Hepatocyte (in vitro differentiated cells): ENCODE data around the gene DPP10. TPM values are rescaled to one million over a fixed set of nuclear protein-coding genes. Genes with fewer than 3 reads are reported as not detected.

Experiments used
- DNase-seq: peaks from one replicate; pipeline ENCODE4 v3.0.0-alpha.2; 2016; ENCODE audit warnings: low spot score
- H2AFZ ChIP-seq: fragments of 200-600 bp; sonication (generic); 2 replicates; pipeline ENCODE4 v1.6.0; 2016; ENCODE audit warnings: antibody characterized with exemption, mild to moderate bottlenecking
- H3K27ac ChIP-seq: fragments of 200-600 bp; sonication (generic); 2 replicates; pipeline ENCODE4 v1.5.1; 2016; ENCODE audit warnings: mild to moderate bottlenecking
- H3K27me3 ChIP-seq: fragments of 200-600 bp; sonication (generic); 2 replicates; pipeline ENCODE4 v1.6.1; 2016
- H3K36me3 ChIP-seq: fragments of 200-600 bp; sonication (generic); replicated peaks from 2 replicates; pipeline ENCODE4 v1.5.1; 2016; ENCODE audit warnings: low read depth; ENCODE audit not compliant: insufficient read depth
- H3K4me1 ChIP-seq: fragments of 200-600 bp; sonication (generic); 2 replicates; pipeline ENCODE4 v1.5.1; 2016; ENCODE audit warnings: mild to moderate bottlenecking, moderate library complexity; ENCODE audit not compliant: insufficient read depth
- H3K4me2 ChIP-seq: fragments of 200-600 bp; sonication (generic); 2 replicates; pipeline ENCODE4 v1.6.0; 2016
- H3K4me3 ChIP-seq: fragments of 200-600 bp; sonication (generic); 2 replicates; pipeline ENCODE4 v1.5.1; 2016; ENCODE audit warnings: mild to moderate bottlenecking
- H3K79me2 ChIP-seq: fragments of 200-600 bp; sonication (generic); 2 replicates; pipeline ENCODE4 v1.6.0; 2017; ENCODE audit warnings: mild to moderate bottlenecking
- H3K9me2 ChIP-seq: fragments of 200-600 bp; sonication (generic); replicated peaks from 2 replicates; pipeline ENCODE4 v1.6.0; 2017; ENCODE audit warnings: mild to moderate bottlenecking; ENCODE audit not compliant: insufficient read depth
- H3K9me3 ChIP-seq: fragments of 200-600 bp; sonication (generic); 2 replicates; pipeline ENCODE4 v1.5.1; 2016; ENCODE audit warnings: low read depth, mild to moderate bottlenecking
- H4K20me1 ChIP-seq: fragments of 200-600 bp; sonication (generic); 2 replicates; pipeline ENCODE4 v1.6.0; 2016; ENCODE audit warnings: mild to moderate bottlenecking; ENCODE audit not compliant: insufficient read depth, poor library complexity, severe bottlenecking
- EZH2 ChIP-seq: fragments of 200-600 bp; sonication (generic); IDR thresholded peaks from 2 replicates; pipeline ENCODE4 v1.6.1; 2016; ENCODE audit warnings: antibody characterized with exemption, mild to moderate bottlenecking, borderline replicate concordance
- EZH2phosphoT487 ChIP-seq: fragments of 200-600 bp; sonication (generic); IDR thresholded peaks from one replicate; pipeline ENCODE4 v1.6.1; 2018; ENCODE audit warnings: antibody characterized with exemption, mild to moderate bottlenecking, low read depth, moderate library complexity; ENCODE audit not compliant: unreplicated experiment, severe bottlenecking
- WGBS: methylation state at CpG from one replicate; pipeline ENCODE4 v1.1.6; 2016; ENCODE audit warnings: low lambda C conversion rate; ENCODE audit errors: missing lambda C conversion rate; 5-methylcytosine and 5-hydroxymethylcytosine counted together
- polyA plus RNA-seq: library from polyadenylated mRNA; unstranded; fragments of >200 nt; fragmentation: Nextera tagmentation; extraction: Ambion mirVana; gene quantifications from 2 replicates; pipeline ENCODE4 v1.2.1, GENCODE V29; 2016
- total RNA-seq: library from RNA; depleted of rRNA; stranded (reverse); fragments of >200 nt; gene quantifications from 2 replicates; pipeline ENCODE4 v1.2.3, GENCODE V29; 2014
- TF ChIP-seq, protein P1 (sequence below): fragments of 200-600 bp; sonication (generic); IDR thresholded peaks from 2 replicates; pipeline ENCODE4 v1.5.1; 2016; ENCODE audit warnings: antibody characterized with exemption, mild to moderate bottlenecking; ENCODE audit not compliant: poor library complexity

Gene DPP10
- total and polyA plus RNA-seq, 2 experiments from 2014 or later, result 5.0 to 15.7 TPM

GRCh38 chr2:115168457-115168856, 726.0 kb downstream of the DPP10 start:
- peak overlapping the region; percentile 37 for H3K4me2 ChIP-seq
- DNase-seq, result no peak
- H2AFZ ChIP-seq, result no peak overlapping the region
- 41% methylated on average over 3 of the region's 3 CpGs for WGBS
- no peaks in the 10 kb centered on the region for H4K20me1 ChIP-seq
- peaks cover 6% of the 10 kb centered on the region for H3K27me3 ChIP-seq
- TF ChIP-seq EZH2 (no peak), EZH2phosphoT487 (no peak)
- TF ChIP-seq, protein P1, sequence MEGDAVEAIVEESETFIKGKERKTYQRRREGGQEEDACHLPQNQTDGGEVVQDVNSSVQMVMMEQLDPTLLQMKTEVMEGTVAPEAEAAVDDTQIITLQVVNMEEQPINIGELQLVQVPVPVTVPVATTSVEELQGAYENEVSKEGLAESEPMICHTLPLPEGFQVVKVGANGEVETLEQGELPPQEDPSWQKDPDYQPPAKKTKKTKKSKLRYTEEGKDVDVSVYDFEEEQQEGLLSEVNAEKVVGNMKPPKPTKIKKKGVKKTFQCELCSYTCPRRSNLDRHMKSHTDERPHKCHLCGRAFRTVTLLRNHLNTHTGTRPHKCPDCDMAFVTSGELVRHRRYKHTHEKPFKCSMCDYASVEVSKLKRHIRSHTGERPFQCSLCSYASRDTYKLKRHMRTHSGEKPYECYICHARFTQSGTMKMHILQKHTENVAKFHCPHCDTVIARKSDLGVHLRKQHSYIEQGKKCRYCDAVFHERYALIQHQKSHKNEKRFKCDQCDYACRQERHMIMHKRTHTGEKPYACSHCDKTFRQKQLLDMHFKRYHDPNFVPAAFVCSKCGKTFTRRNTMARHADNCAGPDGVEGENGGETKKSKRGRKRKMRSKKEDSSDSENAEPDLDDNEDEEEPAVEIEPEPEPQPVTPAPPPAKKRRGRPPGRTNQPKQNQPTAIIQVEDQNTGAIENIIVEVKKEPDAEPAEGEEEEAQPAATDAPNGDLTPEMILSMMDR, result no peak
- no peak overlapping the region for H3K4me3 ChIP-seq
- H3K4me1 ChIP-seq, result no peaks in the 10 kb centered on the region
- no peak overlapping the region for H3K27ac ChIP-seq
- H3K9me2 ChIP-seq, result no peaks in the 10 kb centered on the region
- no peaks in the 10 kb centered on the region for H3K9me3 ChIP-seq
- H3K36me3 ChIP-seq, result no peaks in the 10 kb centered on the region
- peaks cover 11% of the 10 kb centered on the region for H3K79me2 ChIP-seq

- Histone ChIP-seq H3K4me1 (no peaks in the 10 kb centered on the region), H3K4me3 (no peak overlapping the region), H2AFZ (no peak overlapping the region), H3K9me2 (no peaks in the 10 kb centered on the region), H4K20me1 (no peaks in the 10 kb centered on the region), H3K36me3 (no peaks in the 10 kb centered on the region), H3K79me2 (peaks cover 9% of the 10 kb centered on the region), H3K4me2 (no peak overlapping the region), H3K9me3 (no peaks in the 10 kb centered on the region), H3K27ac (no peak overlapping the region), H3K27me3 (peaks cover under 1% of the 10 kb centered on the region)
- TF ChIP-seq EZH2phosphoT487, result no peak
- TF ChIP-seq, protein P1, result no peak
- WGBS, result 93% methylated on average over 1 of the region's 1 CpG
- DNase-seq, result no peak
Observed at GRCh38 chr2:115169814-115170213, 727.4 kb downstream of the DPP10 start.

DNA sequence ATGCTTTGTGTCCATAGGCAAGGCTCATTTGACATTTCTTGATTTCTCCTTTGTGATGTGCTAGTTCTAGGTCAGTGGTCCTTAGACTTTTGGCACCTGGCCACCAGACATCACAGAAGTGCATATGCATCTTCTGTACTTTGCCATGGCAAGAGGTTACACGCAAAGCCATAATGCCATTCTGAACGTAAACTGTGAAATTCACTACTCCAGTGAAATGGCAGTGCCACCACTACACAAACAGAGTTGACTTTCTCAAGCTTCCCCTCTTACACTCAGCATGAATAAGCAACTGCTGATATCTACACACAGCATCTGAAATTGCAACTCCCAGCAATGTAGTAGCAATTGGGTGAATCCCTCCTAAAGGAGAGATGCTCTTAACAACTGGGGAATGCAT, 729.3 kb downstream of the DPP10 start:
- H3K27me3 ChIP-seq, result no peaks in the 10 kb centered on the region
- TF ChIP-seq, protein P1, result no peak
- no peaks in the 10 kb centered on the region for H4K20me1 ChIP-seq
- H3K9me2 ChIP-seq, result no peaks in the 10 kb centered on the region
- H3K79me2 ChIP-seq, result peaks cover 7% of the 10 kb centered on the region
- no peak overlapping the region for H3K4me3 ChIP-seq
- WGBS, result 98% methylated on average over 2 of the region's 2 CpGs
- H3K4me1 ChIP-seq, result no peaks in the 10 kb centered on the region
- H3K36me3 ChIP-seq, result no peaks in the 10 kb centered on the region
- no peak overlapping the region for H3K27ac ChIP-seq
- H3K9me3 ChIP-seq, result no peaks in the 10 kb centered on the region
- H3K4me2 ChIP-seq, result no peak overlapping the region
- no peak for DNase-seq
- H2AFZ ChIP-seq, result no peak overlapping the region

GRCh38 chr2:115174651-115175050, 732.2 kb downstream of the DPP10 start:
- H2AFZ ChIP-seq, result no peak overlapping the region
- H3K4me3 ChIP-seq, result no peak overlapping the region
- no peaks in the 10 kb centered on the region for H4K20me1 ChIP-seq
- peaks cover 2% of the 10 kb centered on the region for H3K79me2 ChIP-seq
- no peak overlapping the region for H3K27ac ChIP-seq
- H3K36me3 ChIP-seq, result no peaks in the 10 kb centered on the region
- no peaks in the 10 kb centered on the region for H3K9me3 ChIP-seq
- no peak overlapping the region for H3K4me2 ChIP-seq
- no peaks in the 10 kb centered on the region for H3K27me3 ChIP-seq
- H3K4me1 ChIP-seq, result no peaks in the 10 kb centered on the region
- no peaks in the 10 kb centered on the region for H3K9me2 ChIP-seq
- DNase-seq, result no peak
- TF ChIP-seq EZH2phosphoT487 (no peak), EZH2 (no peak)
- TF ChIP-seq, protein P1, result no peak
- WGBS, result 81% methylated on average over 3 of the region's 3 CpGs
